ENCODE results near the gene IFI30.
A peak's percentile ranks its signal among the peaks of the same experiment; 100 is the strongest.

DNA sequence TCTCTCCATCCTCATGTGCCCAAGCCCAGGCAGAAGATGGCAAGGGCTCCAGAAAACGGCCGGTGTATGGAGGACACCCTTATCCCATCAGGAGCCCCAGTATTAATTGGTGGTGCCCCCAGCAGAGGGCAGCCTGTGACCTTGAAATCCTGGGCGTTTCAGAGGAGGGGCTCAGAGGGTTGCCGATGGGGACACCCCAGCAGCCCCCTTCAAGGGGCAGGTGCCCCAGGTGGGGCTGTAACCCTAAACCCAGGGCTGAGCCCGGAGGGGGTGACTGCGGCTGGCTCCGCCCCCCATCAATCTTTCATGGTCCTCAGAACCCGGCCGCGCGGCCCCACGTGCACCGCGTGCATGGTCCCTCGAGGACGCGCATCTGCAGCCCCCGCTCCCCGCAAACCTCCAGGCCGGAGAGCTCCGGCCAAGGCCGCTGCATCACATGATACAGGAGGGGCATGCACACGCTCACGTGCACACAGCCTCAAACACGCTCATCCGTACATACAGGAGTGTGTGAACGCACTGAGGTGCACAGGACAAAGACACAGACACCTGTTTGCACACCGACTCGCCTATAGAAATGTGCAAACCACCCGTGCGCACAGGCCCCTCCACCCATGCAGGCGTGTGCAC is 29.3 kb downstream of the IFI30 start:
- TF ChIP-seq, protein P1, sequence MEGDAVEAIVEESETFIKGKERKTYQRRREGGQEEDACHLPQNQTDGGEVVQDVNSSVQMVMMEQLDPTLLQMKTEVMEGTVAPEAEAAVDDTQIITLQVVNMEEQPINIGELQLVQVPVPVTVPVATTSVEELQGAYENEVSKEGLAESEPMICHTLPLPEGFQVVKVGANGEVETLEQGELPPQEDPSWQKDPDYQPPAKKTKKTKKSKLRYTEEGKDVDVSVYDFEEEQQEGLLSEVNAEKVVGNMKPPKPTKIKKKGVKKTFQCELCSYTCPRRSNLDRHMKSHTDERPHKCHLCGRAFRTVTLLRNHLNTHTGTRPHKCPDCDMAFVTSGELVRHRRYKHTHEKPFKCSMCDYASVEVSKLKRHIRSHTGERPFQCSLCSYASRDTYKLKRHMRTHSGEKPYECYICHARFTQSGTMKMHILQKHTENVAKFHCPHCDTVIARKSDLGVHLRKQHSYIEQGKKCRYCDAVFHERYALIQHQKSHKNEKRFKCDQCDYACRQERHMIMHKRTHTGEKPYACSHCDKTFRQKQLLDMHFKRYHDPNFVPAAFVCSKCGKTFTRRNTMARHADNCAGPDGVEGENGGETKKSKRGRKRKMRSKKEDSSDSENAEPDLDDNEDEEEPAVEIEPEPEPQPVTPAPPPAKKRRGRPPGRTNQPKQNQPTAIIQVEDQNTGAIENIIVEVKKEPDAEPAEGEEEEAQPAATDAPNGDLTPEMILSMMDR (IDR thresholded peaks at IDR 0.05; ENCODE audit: low read depth, low read length, poor library complexity, severe bottlenecking) = peak; percentile 65
- no peak for TF ChIP-seq EZH2phosphoT487 (IDR thresholded peaks at IDR 0.05; ENCODE audit: borderline replicate concordance, low read length)
